GM18505 (cell line): Measurements from ENCODE around the gene REEP2.
"Not testable (repeated sequence)": the region's sequence is repeated elsewhere in the genome, so short reads cannot be mapped to it uniquely, and the experiment has no call there.

Experiments used
- ATAC-seq: cut with Tn5 transposase; IDR thresholded peaks from one replicate; pipeline ENCODE4 v1.9.1; 2021; ENCODE audit not compliant: unreplicated experiment
- POLR2A ChIP-seq: IDR thresholded peaks from 4 replicates; pipeline ENCODE4 v1.6.1; 2011; ENCODE audit warnings: borderline replicate concordance; ENCODE audit not compliant: insufficient read depth, insufficient read length; ENCODE audit errors: extremely low read depth

REEP2 gene

DNA sequence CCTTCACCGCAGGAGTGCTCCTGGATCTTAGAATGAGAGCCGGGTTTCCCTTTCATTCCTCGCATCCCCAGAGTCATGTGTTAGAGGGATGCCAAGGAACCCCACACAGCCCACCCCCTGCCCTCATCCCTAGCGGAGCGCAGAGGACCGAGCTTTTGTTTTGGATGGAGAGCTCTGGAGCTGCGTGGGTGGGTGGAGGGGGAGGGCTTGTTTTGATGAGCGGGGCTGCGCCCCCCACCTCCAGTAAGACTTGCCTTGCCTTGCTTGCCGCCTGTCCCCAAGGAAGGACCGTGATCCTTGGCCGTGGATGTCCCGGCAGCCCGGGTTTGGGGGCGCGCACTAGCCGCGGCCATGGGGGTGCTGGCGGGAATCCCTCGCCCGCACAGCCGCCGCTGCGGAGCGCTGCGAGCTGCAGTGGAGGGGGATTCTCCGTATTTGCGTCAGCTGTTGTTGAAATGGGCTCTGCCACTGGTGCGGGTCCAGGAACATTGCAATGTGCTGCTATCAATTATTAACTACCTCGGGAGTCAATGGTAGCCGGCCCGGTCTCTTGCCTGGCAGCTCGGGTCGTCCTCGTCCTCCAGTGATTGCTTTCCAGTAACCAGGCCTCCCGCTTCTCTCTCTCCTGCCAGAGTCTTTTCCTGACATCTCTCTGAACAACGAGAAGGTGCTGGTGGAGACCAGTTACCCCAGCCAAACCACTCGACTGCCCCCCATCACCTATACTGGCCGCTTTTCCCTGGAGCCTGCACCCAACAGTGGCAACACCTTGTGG lies 27.5 kb downstream of the REEP2 start:
- ATAC-seq = no peak
- TF ChIP-seq POLR2A = no peak

DNA sequence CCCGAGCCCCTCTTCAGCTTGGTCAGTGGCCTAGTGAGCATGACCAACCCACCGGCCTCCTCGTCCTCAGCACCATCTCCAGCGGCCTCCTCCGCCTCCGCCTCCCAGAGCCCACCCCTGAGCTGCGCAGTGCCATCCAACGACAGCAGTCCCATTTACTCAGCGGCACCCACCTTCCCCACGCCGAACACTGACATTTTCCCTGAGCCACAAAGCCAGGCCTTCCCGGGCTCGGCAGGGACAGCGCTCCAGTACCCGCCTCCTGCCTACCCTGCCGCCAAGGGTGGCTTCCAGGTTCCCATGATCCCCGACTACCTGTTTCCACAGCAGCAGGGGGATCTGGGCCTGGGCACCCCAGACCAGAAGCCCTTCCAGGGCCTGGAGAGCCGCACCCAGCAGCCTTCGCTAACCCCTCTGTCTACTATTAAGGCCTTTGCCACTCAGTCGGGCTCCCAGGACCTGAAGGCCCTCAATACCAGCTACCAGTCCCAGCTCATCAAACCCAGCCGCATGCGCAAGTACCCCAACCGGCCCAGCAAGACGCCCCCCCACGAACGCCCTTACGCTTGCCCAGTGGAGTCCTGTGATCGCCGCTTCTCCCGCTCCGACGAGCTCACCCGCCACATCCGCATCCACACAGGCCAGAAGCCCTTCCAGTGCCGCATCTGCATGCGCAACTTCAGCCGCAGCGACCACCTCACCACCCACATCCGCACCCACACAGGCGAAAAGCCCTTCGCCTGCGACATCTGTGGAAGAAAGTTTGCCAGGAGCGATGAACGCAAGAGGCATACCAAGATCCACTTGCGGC lies 28.2 kb downstream of the REEP2 start:
- peak; percentile 57 for TF ChIP-seq POLR2A
- ATAC-seq = no peak

DNA sequence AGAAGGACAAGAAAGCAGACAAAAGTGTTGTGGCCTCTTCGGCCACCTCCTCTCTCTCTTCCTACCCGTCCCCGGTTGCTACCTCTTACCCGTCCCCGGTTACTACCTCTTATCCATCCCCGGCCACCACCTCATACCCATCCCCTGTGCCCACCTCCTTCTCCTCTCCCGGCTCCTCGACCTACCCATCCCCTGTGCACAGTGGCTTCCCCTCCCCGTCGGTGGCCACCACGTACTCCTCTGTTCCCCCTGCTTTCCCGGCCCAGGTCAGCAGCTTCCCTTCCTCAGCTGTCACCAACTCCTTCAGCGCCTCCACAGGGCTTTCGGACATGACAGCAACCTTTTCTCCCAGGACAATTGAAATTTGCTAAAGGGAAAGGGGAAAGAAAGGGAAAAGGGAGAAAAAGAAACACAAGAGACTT lies 28.9 kb downstream of the REEP2 start:
- no peak for ATAC-seq
- TF ChIP-seq POLR2A = peak; percentile 27

DNA sequence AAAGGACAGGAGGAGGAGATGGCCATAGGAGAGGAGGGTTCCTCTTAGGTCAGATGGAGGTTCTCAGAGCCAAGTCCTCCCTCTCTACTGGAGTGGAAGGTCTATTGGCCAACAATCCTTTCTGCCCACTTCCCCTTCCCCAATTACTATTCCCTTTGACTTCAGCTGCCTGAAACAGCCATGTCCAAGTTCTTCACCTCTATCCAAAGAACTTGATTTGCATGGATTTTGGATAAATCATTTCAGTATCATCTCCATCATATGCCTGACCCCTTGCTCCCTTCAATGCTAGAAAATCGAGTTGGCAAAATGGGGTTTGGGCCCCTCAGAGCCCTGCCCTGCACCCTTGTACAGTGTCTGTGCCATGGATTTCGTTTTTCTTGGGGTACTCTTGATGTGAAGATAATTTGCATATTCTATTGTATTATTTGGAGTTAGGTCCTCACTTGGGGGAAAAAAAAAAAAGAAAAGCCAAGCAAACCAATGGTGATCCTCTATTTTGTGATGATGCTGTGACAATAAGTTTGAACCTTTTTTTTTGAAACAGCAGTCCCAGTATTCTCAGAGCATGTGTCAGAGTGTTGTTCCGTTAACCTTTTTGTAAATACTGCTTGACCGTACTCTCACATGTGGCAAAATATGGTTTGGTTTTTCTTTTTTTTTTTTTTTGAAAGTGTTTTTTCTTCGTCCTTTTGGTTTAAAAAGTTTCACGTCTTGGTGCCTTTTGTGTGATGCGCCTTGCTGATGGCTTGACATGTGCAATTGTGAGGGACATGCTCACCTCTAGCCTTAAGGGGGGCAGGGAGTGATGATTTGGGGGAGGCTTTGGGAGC lies 29.5 kb downstream of the REEP2 start:
- TF ChIP-seq POLR2A = no peak
- ATAC-seq = no peak

DNA sequence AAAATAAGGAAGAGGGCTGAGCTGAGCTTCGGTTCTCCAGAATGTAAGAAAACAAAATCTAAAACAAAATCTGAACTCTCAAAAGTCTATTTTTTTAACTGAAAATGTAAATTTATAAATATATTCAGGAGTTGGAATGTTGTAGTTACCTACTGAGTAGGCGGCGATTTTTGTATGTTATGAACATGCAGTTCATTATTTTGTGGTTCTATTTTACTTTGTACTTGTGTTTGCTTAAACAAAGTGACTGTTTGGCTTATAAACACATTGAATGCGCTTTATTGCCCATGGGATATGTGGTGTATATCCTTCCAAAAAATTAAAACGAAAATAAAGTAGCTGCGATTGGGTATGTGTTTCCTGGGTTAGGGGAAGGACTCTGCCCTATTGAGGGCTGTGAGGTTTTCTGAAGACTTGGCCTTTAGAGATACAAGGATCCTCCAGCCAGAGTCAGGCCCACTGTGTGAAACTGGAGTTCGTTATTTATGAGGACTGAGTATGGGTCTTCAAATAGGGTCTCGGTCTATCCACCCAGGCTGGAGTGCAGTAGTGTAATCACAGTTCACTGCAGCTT lies 30.2 kb downstream of the REEP2 start:
- no peak for TF ChIP-seq POLR2A
- no peak for ATAC-seq

DNA sequence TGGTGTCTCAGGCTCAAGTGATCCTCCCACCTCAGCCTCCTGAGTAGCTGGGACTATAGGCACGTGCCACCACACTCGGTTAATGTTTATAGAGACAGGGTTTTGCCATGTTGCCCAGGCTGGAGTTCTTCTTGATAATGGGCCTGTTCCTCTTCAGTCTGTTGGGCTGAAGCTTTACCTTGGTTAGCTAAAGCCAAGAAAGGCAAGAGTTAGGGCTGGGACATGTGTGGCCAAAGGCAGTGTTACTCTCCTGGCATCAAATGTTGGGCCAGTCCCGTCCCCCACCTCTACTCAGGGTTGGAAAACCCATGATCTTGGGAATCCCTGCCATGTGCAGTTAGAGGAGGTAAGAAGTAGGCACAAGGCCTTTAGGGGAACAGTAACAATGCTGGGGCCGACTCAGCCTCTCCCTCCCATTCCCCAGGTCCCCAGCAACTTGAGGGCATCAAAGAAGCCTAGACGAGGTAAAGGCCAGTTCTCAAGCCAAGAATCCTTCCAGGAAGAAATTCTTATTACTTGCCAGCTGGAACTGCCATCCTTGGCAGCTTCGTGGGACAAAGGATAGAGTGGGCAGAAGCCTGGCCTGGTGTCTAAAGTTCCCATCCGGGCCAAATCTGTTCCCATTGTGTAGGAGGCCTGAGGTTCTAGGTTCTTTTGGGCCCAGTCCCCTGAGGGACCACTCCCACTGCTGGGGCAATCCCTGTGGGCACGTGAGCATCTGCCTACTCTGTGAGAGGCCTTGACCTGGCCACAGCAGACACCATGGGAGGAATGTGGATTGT lies 30.9 kb downstream of the REEP2 start:
- ATAC-seq = no peak
- TF ChIP-seq POLR2A = peak; percentile 56

DNA sequence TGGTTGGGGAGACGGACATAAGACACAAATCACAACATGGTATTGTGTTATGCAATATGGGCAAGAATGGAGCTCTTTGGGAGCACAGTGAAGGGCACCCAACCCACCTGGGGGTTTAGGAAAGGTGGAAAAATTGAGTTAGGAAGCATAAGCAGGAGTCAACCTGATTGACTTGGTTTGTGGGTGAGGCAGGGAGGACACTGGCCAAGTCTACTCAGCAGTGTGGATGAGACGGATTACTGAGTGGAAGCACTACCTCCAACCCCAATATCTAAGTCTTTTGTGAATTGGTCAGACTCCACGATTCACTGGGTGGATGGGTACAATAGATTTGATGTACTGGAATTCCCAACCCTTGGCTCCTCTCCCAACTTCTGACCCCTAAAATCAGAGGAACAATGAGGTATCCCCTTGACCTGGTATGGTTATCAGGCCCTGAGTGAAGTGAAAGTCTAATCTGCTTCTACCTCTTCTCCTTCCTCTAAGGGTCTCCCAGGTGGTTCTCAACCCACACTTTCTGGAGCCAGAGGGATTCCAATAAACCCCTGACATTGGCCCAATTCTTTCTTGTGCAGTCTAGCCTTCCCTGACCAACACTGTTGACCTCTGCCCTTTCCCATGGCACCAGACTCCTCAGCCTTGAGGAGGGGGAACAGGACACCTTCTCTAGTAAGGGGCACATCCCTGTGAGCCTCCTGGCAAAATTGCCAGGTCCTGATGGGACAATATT lies 31.6 kb downstream of the REEP2 start:
- ATAC-seq = no peak
- no peak for TF ChIP-seq POLR2A

DNA sequence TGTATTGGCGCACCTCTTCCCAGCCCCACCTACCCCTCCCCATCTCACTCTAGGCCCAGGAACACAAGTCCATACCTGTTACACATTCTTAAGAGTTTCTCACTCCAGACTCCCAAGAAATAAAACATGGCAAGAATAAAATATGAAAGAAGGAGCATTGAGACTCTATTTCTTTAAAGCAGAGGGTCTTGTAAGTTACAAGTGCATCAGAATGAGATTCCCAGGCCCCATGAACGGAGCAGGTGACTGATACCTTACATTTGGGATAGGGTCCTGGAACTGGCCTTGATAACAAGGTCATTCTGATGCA lies 32.1 kb downstream of the REEP2 start:
- TF ChIP-seq POLR2A = no peak
- no peak for ATAC-seq

DNA sequence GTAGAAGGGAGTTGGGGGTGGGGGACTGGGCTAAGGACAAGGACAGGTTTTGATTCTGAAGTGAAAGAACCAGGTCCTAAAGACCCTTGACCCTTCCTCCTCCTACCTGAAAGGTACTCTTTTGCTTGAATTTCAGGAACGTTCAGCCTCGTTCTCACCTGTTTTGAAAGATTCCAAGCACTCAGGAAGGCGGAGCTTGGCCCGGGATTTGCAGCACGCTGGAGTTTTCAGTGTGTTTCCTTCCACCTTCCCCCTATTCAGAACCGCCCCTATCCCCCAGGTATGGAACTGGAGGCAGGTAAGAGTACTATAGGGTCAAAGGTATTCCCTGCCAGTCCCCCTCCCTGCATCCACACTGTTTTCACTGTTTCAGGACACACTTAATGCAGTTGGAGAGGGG lies 33.5 kb downstream of the REEP2 start:
- TF ChIP-seq POLR2A = no peak
- ATAC-seq = no peak

DNA sequence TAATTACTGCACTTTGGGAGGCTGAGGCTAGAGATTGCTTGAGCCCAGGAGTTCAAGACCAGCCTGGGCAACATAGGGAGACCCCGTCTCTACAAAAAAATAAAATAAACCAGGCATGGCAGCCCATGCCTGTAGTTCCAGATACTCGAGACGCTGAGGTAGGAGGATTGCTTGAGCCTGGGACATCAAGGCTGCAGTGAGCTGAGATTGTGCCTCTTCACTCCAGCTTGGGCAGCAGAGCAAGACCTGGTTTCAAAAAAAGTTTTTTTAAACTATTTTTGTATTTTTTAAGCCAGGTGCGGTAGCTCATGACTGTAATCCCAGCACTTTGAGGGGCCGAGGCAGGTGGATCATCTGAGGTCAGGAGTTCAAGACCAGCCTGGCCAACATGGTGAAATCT lies 34.3 kb downstream of the REEP2 start:
- not testable (repeated sequence) for ATAC-seq

DNA sequence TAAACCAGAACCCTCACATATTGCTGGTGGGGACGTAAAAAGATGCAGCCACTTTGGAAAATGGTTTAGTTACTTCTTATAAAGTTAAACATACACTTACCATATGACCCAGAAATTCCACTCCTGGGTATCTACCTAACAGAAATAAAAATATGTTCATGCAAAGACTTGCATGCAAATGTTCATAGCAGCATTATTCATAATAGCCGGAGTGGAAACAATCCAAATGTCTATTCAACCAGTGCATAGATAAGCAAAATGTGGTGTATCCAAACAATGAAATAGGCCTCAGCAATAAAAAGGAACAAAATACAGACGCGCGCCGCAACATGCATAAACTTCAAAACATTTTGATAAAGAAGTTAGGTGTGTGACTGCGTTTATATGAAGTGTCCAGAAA lies 38.1 kb downstream of the REEP2 start:
- ATAC-seq = no peak
- no peak for TF ChIP-seq POLR2A

DNA sequence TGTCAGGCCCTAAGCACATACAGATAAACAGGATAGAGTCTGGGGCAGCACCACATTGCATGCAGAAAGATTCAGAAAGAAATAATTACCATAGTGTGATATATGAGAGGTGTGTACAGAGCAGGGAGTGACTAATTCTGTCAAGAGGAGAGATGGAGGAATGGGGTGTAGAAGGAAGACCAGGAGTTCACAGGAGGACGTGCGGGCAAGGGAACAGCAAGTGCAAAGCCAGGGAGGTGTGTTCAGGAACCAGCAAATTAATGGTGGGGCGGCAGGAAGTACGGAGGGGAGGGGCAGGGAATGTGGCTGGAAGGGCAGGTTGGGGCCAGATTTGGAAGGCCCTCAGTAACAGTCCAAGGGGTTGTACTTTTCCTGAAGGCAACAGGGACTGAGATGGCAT lies 43.8 kb downstream of the REEP2 start:
- ATAC-seq = no peak
- TF ChIP-seq POLR2A = no peak
